Fibroblast of the conjunctiva (primary cell): Measurements from ENCODE around the gene ZAR1L.

ENCODE experiments used
- DNase-seq: peaks from one replicate; pipeline ENCODE4 v3.0.0-alpha.2; 2010; ENCODE audit warnings: low read depth

The ZAR1L gene

GRCh38 chr13:32254916-32255723 is 60.0 kb downstream of the ZAR1L start:
- no peak for DNase-seq

DNA sequence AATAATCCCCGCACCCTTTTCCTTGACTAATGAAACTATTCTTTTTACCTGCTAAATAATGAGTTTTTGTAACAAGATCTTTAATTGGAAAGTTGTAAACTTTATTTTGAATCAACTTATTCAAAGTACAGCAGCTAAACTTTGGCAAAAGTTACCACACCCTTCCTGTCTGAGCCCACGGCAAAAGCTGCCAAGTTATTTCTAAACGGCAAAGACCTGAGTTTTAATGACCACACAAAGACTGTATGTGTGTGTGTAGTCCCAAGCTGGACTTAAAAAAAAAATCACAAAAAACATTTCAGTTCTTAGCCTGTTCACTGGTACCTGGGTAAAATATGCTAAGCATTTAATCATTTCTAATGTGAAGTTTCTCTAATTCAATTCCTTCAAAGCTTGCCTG is 60.7 kb downstream of the ZAR1L start:
- no peak for DNase-seq

DNA sequence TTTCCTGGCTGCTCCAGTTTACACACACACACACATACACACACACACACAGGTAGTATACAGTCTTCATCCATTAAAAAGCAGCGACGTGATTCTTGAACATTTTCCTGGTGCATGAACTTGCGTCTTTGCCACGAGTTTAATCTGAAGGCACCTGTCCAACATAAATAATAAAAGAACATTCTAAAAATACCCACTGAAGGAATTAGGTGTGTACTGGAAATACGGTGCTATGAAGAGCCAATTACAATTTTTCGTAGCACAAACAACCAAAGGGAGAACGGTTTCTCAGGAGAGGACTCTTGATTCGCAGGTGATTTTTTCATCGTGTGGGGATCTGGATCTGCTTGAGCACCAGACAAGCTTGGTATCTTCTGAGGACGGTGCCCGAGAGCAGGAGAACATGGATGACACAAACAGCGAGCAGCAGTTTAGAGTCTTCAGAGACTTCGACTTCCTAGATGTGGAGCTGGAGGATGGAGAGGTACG is 61.2 kb downstream of the ZAR1L start:
- no peak for DNase-seq
